BJ (cell line): ENCODE measurements around the gene SAXO1. TPM values are rescaled to one million over a fixed set of nuclear protein-coding genes. Genes with fewer than 3 reads are reported as not detected.
"Not testable (repeated sequence)": the region's sequence is repeated elsewhere in the genome, so short reads cannot be mapped to it uniquely, and the experiment has no call there.

Experiments
- CTCF ChIA-PET: fragments of 350-600 bp; formaldehyde crosslinking; extraction: SDS; loops from one replicate; lab custom pipeline; 2021; ENCODE audit warnings: antibody characterized with exemption, inconsistent platforms; lab: Yijun Ruan, JAX
- POLR2A ChIA-PET: fragments of 300-600 bp; sonication (Branson Sonifier 250); formaldehyde crosslinking; extraction: SDS; loops from one replicate; lab custom pipeline; 2021; ENCODE audit warnings: antibody characterized with exemption; lab: Charles Lee
- DNase-seq: peaks from one replicate; pipeline ENCODE4 v3.0.0-alpha.2; 2011; ENCODE audit warnings: low read depth
- H3K27me3 ChIP-seq: 2 replicates; pipeline ENCODE4 v1.6.0; 2011; ENCODE audit warnings: low read length; ENCODE audit not compliant: control insufficient read depth, insufficient read depth
- H3K36me3 ChIP-seq: 2 replicates; pipeline ENCODE4 v1.5.1; 2011; ENCODE audit warnings: low read length; ENCODE audit not compliant: control insufficient read depth, insufficient read depth
- H3K4me3 ChIP-seq: 2 replicates; pipeline ENCODE4 v1.5.1; 2011; ENCODE audit warnings: low read depth, mild to moderate bottlenecking, control low read depth, low read length
- CTCF ChIP-seq: IDR thresholded peaks from 2 replicates; pipeline ENCODE4 v1.5.1; 2011; ENCODE audit warnings: low read depth, mild to moderate bottlenecking, control low read depth, inconsistent platforms, low read length, moderate library complexity; ENCODE audit not compliant: insufficient read depth
- polyA plus RNA-seq: library from polyadenylated mRNA; depleted of rRNA; stranded (reverse); fragments of >200 nt; gene quantifications from 2 replicates; pipeline ENCODE4 v1.2.3, GENCODE V29; 2011

Gene SAXO1
- polyA plus RNA-seq, 1 experiment = not detected

- H3K4me3 ChIP-seq = no peak overlapping the region
- no peaks in the 10 kb centered on the region for H3K36me3 ChIP-seq
- POLR2A ChIA-PET = no interaction called here
- TF ChIP-seq CTCF = no peak
- no peaks in the 10 kb centered on the region; the same call in 1 of the 2 replicates for H3K27me3 ChIP-seq
- CTCF ChIA-PET = no interaction called here
- DNase-seq = no peak
Measured at GRCh38 chr9:19000133-19000532, 32.9 kb downstream of the SAXO1 start.

DNA sequence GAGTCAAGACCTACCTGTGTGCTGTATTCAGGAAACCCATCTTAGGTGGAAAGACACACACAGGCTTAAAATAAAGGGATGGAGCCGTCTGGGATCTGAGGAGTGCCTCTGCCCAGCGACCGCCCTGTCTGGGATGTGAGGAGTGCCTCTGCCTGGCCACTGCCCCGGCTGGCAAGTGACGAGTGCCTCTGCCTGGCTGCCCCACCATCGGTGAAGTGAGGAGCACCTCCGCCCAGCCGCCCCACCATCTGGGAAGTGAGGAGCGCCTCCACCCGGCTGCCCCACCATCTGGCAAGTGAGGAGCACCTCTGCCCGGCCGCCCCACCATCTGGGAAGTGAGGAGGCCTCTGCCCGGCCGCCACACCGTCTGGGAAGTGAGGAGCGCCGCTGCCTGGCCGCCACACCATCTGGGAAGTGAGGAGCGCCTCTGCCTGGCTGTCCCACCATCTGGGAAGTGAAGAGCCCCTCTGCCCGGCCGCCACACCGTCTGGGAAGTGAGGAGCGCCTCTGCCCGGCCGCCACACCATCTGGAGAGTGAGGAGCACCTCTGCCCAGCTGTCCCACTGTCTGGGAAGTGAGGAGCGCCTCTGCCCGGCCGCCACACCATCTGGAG, 33.7 kb downstream of the SAXO1 start:
- H3K27me3 ChIP-seq = no peaks in the 10 kb centered on the region; the same call in none of the 2 replicates
- POLR2A ChIA-PET = no interaction called here
- no peak overlapping the region for H3K4me3 ChIP-seq
- CTCF ChIA-PET = no interaction called here
- H3K36me3 ChIP-seq = no peaks in the 10 kb centered on the region
- TF ChIP-seq CTCF = no peak
- DNase-seq = no peak

DNA sequence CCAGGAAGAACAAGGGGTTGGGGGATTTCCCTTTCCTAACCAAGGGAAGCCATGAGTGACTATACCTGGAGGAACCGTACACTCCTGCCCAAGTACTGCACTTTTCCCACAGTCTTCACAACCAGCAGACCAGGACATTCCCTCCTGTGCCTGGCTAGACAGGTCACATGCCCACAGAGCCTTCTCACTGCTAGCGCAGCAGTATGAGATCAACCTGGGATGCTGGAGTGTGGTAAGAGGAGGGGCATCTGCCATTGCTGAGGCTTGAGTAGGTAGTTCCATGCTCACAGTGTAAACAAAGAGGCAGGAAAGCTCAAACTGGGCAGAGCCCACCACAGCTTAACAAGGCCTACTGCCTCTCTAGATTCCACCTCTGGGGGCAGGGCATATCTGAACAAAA, 35.9 kb downstream of the SAXO1 start:
- POLR2A ChIA-PET = no interaction called here
- Histone ChIP-seq H3K4me3 (no peak overlapping the region), H3K36me3 (no peaks in the 10 kb centered on the region), H3K27me3 (no peaks in the 10 kb centered on the region; the same call in none of the 2 replicates)
- CTCF ChIA-PET = no interaction called here
- no peak for TF ChIP-seq CTCF
- no peak for DNase-seq

- ChIA-PET CTCF (no interaction called here), POLR2A (no interaction called here)
- no peak overlapping the region for H3K4me3 ChIP-seq
- TF ChIP-seq CTCF = no peak
- DNase-seq = no peak
- H3K36me3 ChIP-seq = no peaks in the 10 kb centered on the region
- no peaks in the 10 kb centered on the region; the same call in none of the 2 replicates for H3K27me3 ChIP-seq
Measured at GRCh38 chr9:18996211-18996610, 36.8 kb downstream of the SAXO1 start.

- no peaks in the 10 kb centered on the region; the same call in none of the 2 replicates for H3K27me3 ChIP-seq
- no peak for DNase-seq
- no peak overlapping the region for H3K4me3 ChIP-seq
- no peak for TF ChIP-seq CTCF
- POLR2A ChIA-PET = no interaction called here
- CTCF ChIA-PET = no interaction called here
- H3K36me3 ChIP-seq = no peaks in the 10 kb centered on the region
Measured at GRCh38 chr9:18994263-18994916, 38.6 kb downstream of the SAXO1 start.

DNA sequence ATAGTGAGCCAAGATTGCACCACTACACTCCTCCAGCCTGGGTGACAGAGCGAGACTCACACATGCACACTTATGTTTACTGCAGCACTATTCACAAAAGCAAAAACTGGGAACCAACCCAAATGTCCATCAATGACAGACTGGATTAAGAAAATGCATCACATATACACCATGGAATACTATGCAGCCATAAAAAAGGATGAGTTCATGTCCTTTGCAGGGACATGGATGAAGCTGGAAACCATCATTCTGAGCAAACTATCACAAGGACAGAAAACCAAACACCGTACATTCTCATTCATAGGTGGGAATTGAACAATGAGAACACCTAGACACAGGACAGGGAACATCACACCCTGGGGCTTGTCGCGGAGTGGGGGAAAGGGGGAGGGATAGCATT, 41.8 kb downstream of the SAXO1 start:
- H3K27me3 ChIP-seq, DNase-seq, H3K4me3 ChIP-seq, POLR2A ChIA-PET, H3K36me3 ChIP-seq: not testable (repeated sequence)
- CTCF ChIA-PET = interaction anchor here (0.8 kb wide), 1 partner anchor 742 kb away, joined by 3 read pairs; no protein-coding TSS in a partner anchor
